ENCODE measurements around the gene IFITM10.

DNA sequence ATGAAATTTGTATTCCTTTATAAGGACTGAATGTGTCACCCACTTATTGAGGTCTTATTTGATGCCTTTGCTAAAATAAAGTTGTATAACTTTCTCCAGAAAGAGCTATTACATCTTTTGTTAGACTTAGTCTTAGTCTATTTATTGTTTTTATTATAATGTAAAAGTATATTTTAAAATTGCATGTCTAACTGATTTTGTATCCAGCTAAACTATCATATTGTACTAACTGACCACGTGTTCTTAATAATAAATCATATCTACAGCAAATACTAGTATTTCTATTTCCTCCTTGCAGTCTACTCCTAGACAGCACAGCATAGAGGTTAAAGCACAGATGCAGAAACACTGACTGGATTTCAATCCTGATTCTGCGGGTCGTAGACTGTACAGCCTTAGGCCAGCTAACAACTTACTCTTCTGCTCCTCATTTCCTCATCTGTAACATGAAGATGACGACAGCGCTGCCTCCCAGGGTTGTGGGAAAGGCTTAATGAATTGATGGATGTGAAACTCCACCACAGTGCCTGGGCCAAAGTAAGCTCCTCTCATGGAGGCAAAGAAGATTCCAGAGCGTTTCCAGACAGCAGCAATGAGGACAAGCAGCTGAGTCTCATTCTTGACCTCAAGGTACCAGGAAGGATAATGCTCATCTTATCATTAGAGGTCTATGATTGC, 13.2 kb downstream of the IFITM10 start:
- TF ChIP-seq POLR2AphosphoS5 (IDR thresholded peaks at IDR 0.05) = no peak
- TF ChIP-seq, protein P1, sequence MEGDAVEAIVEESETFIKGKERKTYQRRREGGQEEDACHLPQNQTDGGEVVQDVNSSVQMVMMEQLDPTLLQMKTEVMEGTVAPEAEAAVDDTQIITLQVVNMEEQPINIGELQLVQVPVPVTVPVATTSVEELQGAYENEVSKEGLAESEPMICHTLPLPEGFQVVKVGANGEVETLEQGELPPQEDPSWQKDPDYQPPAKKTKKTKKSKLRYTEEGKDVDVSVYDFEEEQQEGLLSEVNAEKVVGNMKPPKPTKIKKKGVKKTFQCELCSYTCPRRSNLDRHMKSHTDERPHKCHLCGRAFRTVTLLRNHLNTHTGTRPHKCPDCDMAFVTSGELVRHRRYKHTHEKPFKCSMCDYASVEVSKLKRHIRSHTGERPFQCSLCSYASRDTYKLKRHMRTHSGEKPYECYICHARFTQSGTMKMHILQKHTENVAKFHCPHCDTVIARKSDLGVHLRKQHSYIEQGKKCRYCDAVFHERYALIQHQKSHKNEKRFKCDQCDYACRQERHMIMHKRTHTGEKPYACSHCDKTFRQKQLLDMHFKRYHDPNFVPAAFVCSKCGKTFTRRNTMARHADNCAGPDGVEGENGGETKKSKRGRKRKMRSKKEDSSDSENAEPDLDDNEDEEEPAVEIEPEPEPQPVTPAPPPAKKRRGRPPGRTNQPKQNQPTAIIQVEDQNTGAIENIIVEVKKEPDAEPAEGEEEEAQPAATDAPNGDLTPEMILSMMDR (IDR thresholded peaks at IDR 0.05) = no peak
